IMR-90 (cell line): ENCODE results near the gene RAI1. TPM values are rescaled to one million over a fixed set of nuclear protein-coding genes. Genes with fewer than 3 reads are reported as not detected.

Source experiments
- ATAC-seq: fragments of 200-7000 bp; cut with Tn5 transposase; 2 replicates; pipeline ENCODE4 v1.9.1; 2020; ENCODE audit warnings: low read depth, mild to moderate bottlenecking, moderate library complexity
- BruUV-seq: library from RNA; stranded (reverse); fragments of 400-500 nt; replicated peaks from 2 replicates; lab custom pipeline; 2021; lab: Mats Ljungman, UMichigan
- CTCF ChIA-PET: fragments of 300-600 bp; formaldehyde crosslinking; extraction: SDS; loops from one replicate; lab custom pipeline; 2021; ENCODE audit warnings: antibody characterized with exemption; lab: Yijun Ruan, JAX
- POLR2A ChIA-PET: fragments of 300-600 bp; sonication (Branson Sonifier 250); formaldehyde crosslinking; loops from one replicate; lab custom pipeline; 2022; ENCODE audit warnings: antibody characterized with exemption; ENCODE audit not compliant: unreplicated experiment; lab: Charles Lee
- DNase-seq: peaks from one replicate; pipeline ENCODE4 v3.0.0; 2013
- H2AFZ ChIP-seq: replicated peaks from 2 replicates; pipeline ENCODE3; 2013; ENCODE audit warnings: low read length, mild to moderate bottlenecking; ENCODE audit not compliant: poor library complexity
- H2AK5ac ChIP-seq: 2 replicates; pipeline ENCODE4 v1.6.1; 2013; ENCODE audit warnings: low read depth, low read length, inconsistent platforms
- H2AK9ac ChIP-seq: replicated peaks from 2 replicates; pipeline ENCODE3; 2013; ENCODE audit warnings: mild to moderate bottlenecking, low read depth, low read length, moderate library complexity; ENCODE audit not compliant: poor library complexity
- H2BK120ac ChIP-seq: 2 replicates; pipeline ENCODE4 v1.6.1; 2013; ENCODE audit warnings: low read depth, low read length, inconsistent platforms
- H2BK15ac ChIP-seq: 3 replicates; pipeline ENCODE4 v1.6.1; 2013; ENCODE audit warnings: low read depth, low read length, inconsistent platforms
- H2BK20ac ChIP-seq: 2 replicates; pipeline ENCODE4 v1.6.1; 2013; ENCODE audit warnings: low read depth, mild to moderate bottlenecking, inconsistent platforms, low read length, moderate library complexity
- H2BK5ac ChIP-seq: 2 replicates; pipeline ENCODE4 v1.6.1; 2013; ENCODE audit warnings: mild to moderate bottlenecking, low read depth, low read length, inconsistent platforms; ENCODE audit not compliant: poor library complexity, severe bottlenecking
- H3K14ac ChIP-seq: replicated peaks from 2 replicates; pipeline ENCODE4 v1.6.1; 2013; ENCODE audit warnings: low read depth, low read length, inconsistent platforms
- H3K18ac ChIP-seq: 2 replicates; pipeline ENCODE4 v1.6.1; 2013; ENCODE audit warnings: low read depth, low read length, control low read depth
- H3K23ac ChIP-seq: 2 replicates; pipeline ENCODE4 v1.6.1; 2013; ENCODE audit warnings: low read depth, low read length, inconsistent platforms
- H3K27ac ChIP-seq: 2 replicates; pipeline ENCODE4 v1.5.1; 2013; ENCODE audit warnings: mild to moderate bottlenecking, control low read depth, low read length; ENCODE audit not compliant: insufficient read depth
- H3K27me3 ChIP-seq: 2 replicates; pipeline ENCODE4 v1.6.1; 2013; ENCODE audit warnings: low read length; ENCODE audit not compliant: control insufficient read depth, insufficient read depth
- H3K36me3 ChIP-seq: 2 replicates; pipeline ENCODE4 v1.6.1; 2013; ENCODE audit warnings: low read length, mixed read lengths; ENCODE audit not compliant: control insufficient read depth, insufficient read depth
- H3K4ac ChIP-seq: 2 replicates; pipeline ENCODE4 v1.6.1; 2013; ENCODE audit warnings: low read depth, low read length, inconsistent platforms
- H3K4me1 ChIP-seq: 2 replicates; pipeline ENCODE4 v1.6.1; 2013; ENCODE audit warnings: low read length, mixed read lengths; ENCODE audit not compliant: control insufficient read depth, insufficient read depth
- H3K4me2 ChIP-seq: 2 replicates; pipeline ENCODE4 v1.6.1; 2013; ENCODE audit warnings: low read depth, mild to moderate bottlenecking, control low read depth, low read length, moderate library complexity
- H3K4me3 ChIP-seq: 2 replicates; pipeline ENCODE4 v1.5.1; 2013; ENCODE audit warnings: low read depth, mild to moderate bottlenecking, control low read depth, low read length, moderate library complexity; ENCODE audit not compliant: insufficient read depth
- H3K56ac ChIP-seq: 2 replicates; pipeline ENCODE4 v1.6.1; 2013; ENCODE audit warnings: low read length, inconsistent platforms; ENCODE audit not compliant: insufficient read depth; ENCODE audit errors: extremely low read depth
- H3K79me1 ChIP-seq, 2 experiments: 2 replicates each; pipeline ENCODE4 v1.6.1; 2013; ENCODE audit warnings: low read length in 2 of 2, inconsistent platforms in 1 of 2, low read depth in 1 of 2
- H3K9ac ChIP-seq: 2 replicates; pipeline ENCODE4 v1.6.1; 2013; ENCODE audit warnings: low read depth, low read length, control low read depth
- H3K9me1 ChIP-seq: 2 replicates; pipeline ENCODE4 v1.6.1; 2013; ENCODE audit warnings: low read length, inconsistent platforms; ENCODE audit not compliant: insufficient read depth
- H3K9me3 ChIP-seq: 2 replicates; pipeline ENCODE4 v1.6.1; 2013; ENCODE audit warnings: low read length; ENCODE audit not compliant: control insufficient read depth, insufficient read depth
- H4K20me1 ChIP-seq: 2 replicates; pipeline ENCODE4 v1.6.1; 2013; ENCODE audit warnings: low read length, inconsistent platforms; ENCODE audit not compliant: insufficient read depth
- H4K5ac ChIP-seq: 2 replicates; pipeline ENCODE4 v1.6.1; 2013; ENCODE audit warnings: mild to moderate bottlenecking, low read depth, low read length, control low read depth
- H4K8ac ChIP-seq, 2 experiments: 2 replicates each; pipeline ENCODE4 v1.6.1; 2013; ENCODE audit warnings: low read depth in 2 of 2, low read length in 2 of 2, control low read depth in 1 of 2, inconsistent platforms in 1 of 2
- H4K91ac ChIP-seq: 2 replicates; pipeline ENCODE4 v1.6.1; 2013; ENCODE audit warnings: low read depth, low read length, inconsistent platforms; ENCODE audit not compliant: insufficient read depth
- BHLHE40 ChIP-seq: fragments of 150-350 bp; IDR thresholded peaks from 2 replicates; pipeline ENCODE4 v1.6.1; 2016; ENCODE audit warnings: mild to moderate bottlenecking, low read depth, low read length
- CHD1 ChIP-seq: IDR thresholded peaks from 2 replicates; pipeline ENCODE4 v1.6.1; 2012; ENCODE audit warnings: low read depth, low read length, improper control_type of control experiment
- FOS ChIP-seq: fragments of 150-350 bp; IDR thresholded peaks from 2 replicates; pipeline ENCODE4 v1.6.1; 2016; ENCODE audit warnings: low read depth, low read length
- MAZ ChIP-seq: IDR thresholded peaks from 2 replicates; pipeline ENCODE4 v1.6.1; 2012; ENCODE audit warnings: low read depth, mild to moderate bottlenecking, low read length, improper control_type of control experiment, moderate library complexity, borderline replicate concordance
- NFE2L2 ChIP-seq: fragments of 150-350 bp; IDR thresholded peaks from 2 replicates; pipeline ENCODE4 v1.6.1; 2016; ENCODE audit warnings: low read depth, mild to moderate bottlenecking, low read length
- RAD21 ChIP-seq: IDR thresholded peaks from 2 replicates; pipeline ENCODE4 v1.6.1; 2012; ENCODE audit warnings: low read length, improper control_type of control experiment
- WGBS, 2 experiments: methylation state at CpG; one replicate each; pipeline versions ENCODE4 v1.1.5 to v1.1.7; 2013; ENCODE audit warnings: missing lambda C conversion rate in 2 of 2; ENCODE audit not compliant: insufficient read length in 1 of 2; ENCODE audit errors: extremely low coverage in 2 of 2; 5-methylcytosine and 5-hydroxymethylcytosine counted together
- dilution Hi-C: fragments of 300-500 bp; cut with HindIII; formaldehyde crosslinking; loops from one replicate; pipeline ENCODE4 v1.14.3; 2018; ENCODE audit warnings: low sequenced_read_pairs; ENCODE audit not compliant: unreplicated experiment
- in situ Hi-C: fragments of 300-500 bp; cut with MboI; formaldehyde crosslinking; loops from 3 replicates; pipeline ENCODE4 v1.14.3; 2019; ENCODE audit warnings: low sequenced_read_pairs, inconsistent platforms, mixed read lengths
- intact Hi-C: fragments of 100-400 bp; cut with micrococcal nuclease; formaldehyde crosslinking; loops from 2 replicates; pipeline ENCODE4 v1.10.0; 2022
- polyA plus RNA-seq, 3 experiments: library from polyadenylated mRNA; depleted of rRNA; stranded (reverse); fragments of >200 nt; gene quantifications; 2 replicates each; pipeline ENCODE4 v1.2.3, GENCODE V29; 2012; ENCODE audit warnings: low replicate concordance in 1 of 3
- total RNA-seq: library from RNA; depleted of rRNA; stranded (reverse); fragments of >200 nt; gene quantifications from 2 replicates; pipeline ENCODE4 v1.2.3, GENCODE V29; 2012
- TF ChIP-seq, protein P1 (sequence below): conservative IDR thresholded peaks from 2 replicates; pipeline ENCODE4 v1.5.1; 2012; ENCODE audit warnings: mild to moderate bottlenecking, low read depth, low read length, improper control_type of control experiment

The RAI1 gene
- total and polyA plus RNA-seq, 2 of the 4 experiments (the other 2 are of a cell fraction), result 1.8 to 10.5 TPM

DNA sequence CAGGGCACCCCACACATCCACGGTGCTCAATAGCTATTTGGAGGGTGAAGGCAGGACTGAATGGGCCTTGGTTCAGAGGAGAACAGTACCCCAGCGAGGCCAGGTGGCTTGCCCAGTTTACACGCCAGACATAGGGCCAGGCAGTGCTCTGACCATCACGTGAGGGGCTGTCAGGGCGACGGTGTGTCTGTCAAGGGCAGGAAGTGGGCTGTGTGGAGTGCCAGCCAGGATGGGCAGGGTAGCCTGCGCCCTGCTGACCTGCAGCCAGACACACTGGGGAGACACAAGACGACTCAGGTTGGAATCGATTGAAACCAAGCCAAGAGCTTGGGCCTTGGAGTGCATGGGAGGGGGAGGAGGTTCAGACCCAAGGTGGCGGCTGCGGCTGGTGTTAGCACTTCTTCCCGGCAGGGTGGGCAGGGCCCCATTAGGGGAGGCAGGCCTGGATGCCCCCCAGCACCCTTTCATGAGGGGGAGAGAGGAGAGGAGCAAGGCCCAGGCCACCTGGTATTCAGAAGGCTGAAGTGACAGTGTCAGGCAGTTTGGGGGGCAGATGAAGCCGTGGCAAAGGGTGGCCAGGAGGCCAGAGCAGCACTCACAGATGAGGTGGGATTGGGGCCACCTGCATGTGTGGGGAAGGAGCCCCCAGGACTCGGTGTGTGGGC is 87.3 kb downstream of the RAI1 start:
- Histone ChIP-seq H3K4me3 (no peak overlapping the region), H3K4me2 (no peak overlapping the region), H3K4me1 (peaks cover 54% of the 10 kb centered on the region), H3K23ac (peak overlapping the region; percentile 71; the same call in 1 of the 2 replicates), H4K8ac (no peak overlapping the region), H4K5ac (no peak overlapping the region), H3K4ac (peak overlapping the region; percentile 27; the same call in 1 of the 2 replicates), H3K14ac (no peak overlapping the region), H2BK15ac (no peak overlapping the region), H2AK9ac (peak overlapping the region; percentile 85), H3K36me3 (peaks cover 4% of the 10 kb centered on the region; the same call in 1 of the 2 replicates), H4K91ac (no peak overlapping the region), H3K18ac (no peak overlapping the region), H3K27ac (no peak overlapping the region), H2AFZ (peak overlapping the region; percentile 63), H2AK5ac (no peak overlapping the region), H3K9ac (no peak overlapping the region), H3K9me3 (no peaks in the 10 kb centered on the region), H3K56ac (no peak overlapping the region), H2BK120ac (no peak overlapping the region), H3K79me1 (peaks cover 40 to 95% of the 10 kb centered on the region in 2 experiments), H2BK5ac (no peak overlapping the region), H3K9me1 (peaks cover 48% of the 10 kb centered on the region), H4K20me1 (peaks cover 97% of the 10 kb centered on the region), H2BK20ac (no peak overlapping the region), H3K27me3 (no peaks in the 10 kb centered on the region)
- DNase-seq (no peak), ATAC-seq (no peak)
- dilution Hi-C loops (no loop called here), in situ Hi-C loops (no loop called here), intact Hi-C loops (no loop called here)
- ChIA-PET POLR2A (no interaction called here), CTCF (no interaction called here)
- TF ChIP-seq NFE2L2 (no peak), MAZ (no peak), FOS (no peak), BHLHE40 (no peak), CHD1 (no peak), RAD21 (no peak)
- TF ChIP-seq, protein P1, sequence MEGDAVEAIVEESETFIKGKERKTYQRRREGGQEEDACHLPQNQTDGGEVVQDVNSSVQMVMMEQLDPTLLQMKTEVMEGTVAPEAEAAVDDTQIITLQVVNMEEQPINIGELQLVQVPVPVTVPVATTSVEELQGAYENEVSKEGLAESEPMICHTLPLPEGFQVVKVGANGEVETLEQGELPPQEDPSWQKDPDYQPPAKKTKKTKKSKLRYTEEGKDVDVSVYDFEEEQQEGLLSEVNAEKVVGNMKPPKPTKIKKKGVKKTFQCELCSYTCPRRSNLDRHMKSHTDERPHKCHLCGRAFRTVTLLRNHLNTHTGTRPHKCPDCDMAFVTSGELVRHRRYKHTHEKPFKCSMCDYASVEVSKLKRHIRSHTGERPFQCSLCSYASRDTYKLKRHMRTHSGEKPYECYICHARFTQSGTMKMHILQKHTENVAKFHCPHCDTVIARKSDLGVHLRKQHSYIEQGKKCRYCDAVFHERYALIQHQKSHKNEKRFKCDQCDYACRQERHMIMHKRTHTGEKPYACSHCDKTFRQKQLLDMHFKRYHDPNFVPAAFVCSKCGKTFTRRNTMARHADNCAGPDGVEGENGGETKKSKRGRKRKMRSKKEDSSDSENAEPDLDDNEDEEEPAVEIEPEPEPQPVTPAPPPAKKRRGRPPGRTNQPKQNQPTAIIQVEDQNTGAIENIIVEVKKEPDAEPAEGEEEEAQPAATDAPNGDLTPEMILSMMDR, result no peak
- BruUV-seq, result no TSS peak
- 71% methylated on average over 9 of the region's 14 CpGs; no CpG with 5 or more reads in 1 of the 2 experiments for whole genome bisulfite sequencing, 2 experiments
